ENCODE data around the gene NUP153.

Gene NUP153

GRCh38 chr6:17621003-17621402, 85.7 kb downstream of the NUP153 start:
- in situ Hi-C loops (cut with MboI; ENCODE audit: low sequenced_read_pairs, unreplicated experiment) = no loop called here

GRCh38 chr6:17615794-17616193, 90.9 kb downstream of the NUP153 start:
- no peak for TF ChIP-seq CTCF (IDR thresholded peaks at IDR 0.05; ENCODE audit: borderline replicate concordance, control extremely low read depth, extremely low read depth, insufficient read depth, missing control alignments)
- no peak for DNase-seq (ENCODE audit: low spot score)
- in situ Hi-C loops (cut with MboI; ENCODE audit: low sequenced_read_pairs, unreplicated experiment) = no loop called here

More at GRCh38 chr6:17621003-17621402, 85.7 kb downstream of the NUP153 start:
- no peak for TF ChIP-seq CTCF (IDR thresholded peaks at IDR 0.05; ENCODE audit: borderline replicate concordance, control extremely low read depth, extremely low read depth, insufficient read depth, missing control alignments)
- no peak for DNase-seq (ENCODE audit: low spot score)

- DNase-seq (ENCODE audit: low spot score) = no peak
- no peak for TF ChIP-seq CTCF (IDR thresholded peaks at IDR 0.05; ENCODE audit: borderline replicate concordance, control extremely low read depth, extremely low read depth, insufficient read depth, missing control alignments)
- in situ Hi-C loops (cut with MboI; ENCODE audit: low sequenced_read_pairs, unreplicated experiment) = no loop called here
These were observed 94.7 kb downstream of the NUP153 start for GRCh38 chr6:17612048-17612447.

GRCh38 chr6:17610835-17611234, 95.9 kb downstream of the NUP153 start:
- TF ChIP-seq CTCF (IDR thresholded peaks at IDR 0.05; ENCODE audit: borderline replicate concordance, control extremely low read depth, extremely low read depth, insufficient read depth, missing control alignments) = no peak
- DNase-seq (ENCODE audit: low spot score) = no peak
- in situ Hi-C loops (cut with MboI; ENCODE audit: low sequenced_read_pairs, unreplicated experiment) = no loop called here

GRCh38 chr6:17606606-17607005, 100.1 kb downstream of the NUP153 start:
- no peak for TF ChIP-seq CTCF (IDR thresholded peaks at IDR 0.05; ENCODE audit: borderline replicate concordance, control extremely low read depth, extremely low read depth, insufficient read depth, missing control alignments)
- DNase-seq (ENCODE audit: low spot score) = no peak
- in situ Hi-C loops (cut with MboI; ENCODE audit: low sequenced_read_pairs, unreplicated experiment) = no loop called here

GRCh38 chr6:17602888-17603287, 103.8 kb downstream of the NUP153 start:
- no peak for DNase-seq (ENCODE audit: low spot score)
- TF ChIP-seq CTCF (IDR thresholded peaks at IDR 0.05; ENCODE audit: borderline replicate concordance, control extremely low read depth, extremely low read depth, insufficient read depth, missing control alignments) = no peak
- in situ Hi-C loops (cut with MboI; ENCODE audit: low sequenced_read_pairs, unreplicated experiment) = no loop called here

GRCh38 chr6:17601386-17601703, 105.4 kb downstream of the NUP153 start:
- DNase-seq (ENCODE audit: low spot score) = no peak
- no peak for TF ChIP-seq CTCF (IDR thresholded peaks at IDR 0.05; ENCODE audit: borderline replicate concordance, control extremely low read depth, extremely low read depth, insufficient read depth, missing control alignments)
- in situ Hi-C loops (cut with MboI; ENCODE audit: low sequenced_read_pairs, unreplicated experiment) = no loop called here
